ENCODE results near the gene POLR1D. TPM values are rescaled to one million over a fixed set of nuclear protein-coding genes. Genes with fewer than 3 reads are reported as not detected.

The POLR1D gene
- total RNA-seq, 4 donors from 2014 or later: 96.7 to 183 (median 132) TPM

DNA sequence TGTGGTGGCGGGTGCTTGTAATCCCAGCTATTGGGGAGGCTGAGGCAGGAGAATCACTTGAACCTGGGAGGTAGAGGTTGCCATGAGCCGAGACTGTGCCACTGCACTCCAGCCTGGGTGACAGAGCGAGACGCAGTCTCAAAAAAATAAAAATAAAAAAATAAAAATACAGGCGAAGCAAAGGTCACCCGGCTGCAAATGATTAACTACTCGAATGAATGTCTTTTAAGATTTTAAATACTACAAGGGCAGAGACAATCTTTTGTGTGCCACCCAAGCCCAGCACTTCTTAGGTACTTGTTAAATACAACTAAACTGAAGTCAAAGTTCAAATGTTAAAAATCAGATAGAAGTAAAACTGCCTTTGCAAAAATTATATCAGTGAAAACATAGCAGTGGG lies 8.1 kb upstream of the POLR1D start:
- TF ChIP-seq POLR2A (IDR thresholded peaks at IDR 0.05): no peak
- TF ChIP-seq, protein P1, sequence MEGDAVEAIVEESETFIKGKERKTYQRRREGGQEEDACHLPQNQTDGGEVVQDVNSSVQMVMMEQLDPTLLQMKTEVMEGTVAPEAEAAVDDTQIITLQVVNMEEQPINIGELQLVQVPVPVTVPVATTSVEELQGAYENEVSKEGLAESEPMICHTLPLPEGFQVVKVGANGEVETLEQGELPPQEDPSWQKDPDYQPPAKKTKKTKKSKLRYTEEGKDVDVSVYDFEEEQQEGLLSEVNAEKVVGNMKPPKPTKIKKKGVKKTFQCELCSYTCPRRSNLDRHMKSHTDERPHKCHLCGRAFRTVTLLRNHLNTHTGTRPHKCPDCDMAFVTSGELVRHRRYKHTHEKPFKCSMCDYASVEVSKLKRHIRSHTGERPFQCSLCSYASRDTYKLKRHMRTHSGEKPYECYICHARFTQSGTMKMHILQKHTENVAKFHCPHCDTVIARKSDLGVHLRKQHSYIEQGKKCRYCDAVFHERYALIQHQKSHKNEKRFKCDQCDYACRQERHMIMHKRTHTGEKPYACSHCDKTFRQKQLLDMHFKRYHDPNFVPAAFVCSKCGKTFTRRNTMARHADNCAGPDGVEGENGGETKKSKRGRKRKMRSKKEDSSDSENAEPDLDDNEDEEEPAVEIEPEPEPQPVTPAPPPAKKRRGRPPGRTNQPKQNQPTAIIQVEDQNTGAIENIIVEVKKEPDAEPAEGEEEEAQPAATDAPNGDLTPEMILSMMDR (IDR thresholded peaks at IDR 0.05): no peak
- Histone ChIP-seq H3K4me3 (no peak overlapping the region), H3K4me1 (peaks cover 1 to 28% (median 3%) of the 10 kb centered on the region in 3 donors), H3K27ac (no peak overlapping the region), H3K9me3 (peaks cover 0 to 13% (median 0%) of the 10 kb centered on the region in 3 donors), H3K36me3 (peaks cover 0 to 13% (median 0%) of the 10 kb centered on the region in 3 donors), H3K27me3 (no peaks in the 10 kb centered on the region)
- intact Hi-C loops (cut with DNase I): no loop called here
- no peak for DNase-seq
- WGBS, 2 donors: 88 to 96% methylated on average over 7 of the region's 7 CpGs

- no peak for TF ChIP-seq POLR2A (IDR thresholded peaks at IDR 0.05)
- TF ChIP-seq, protein P1 (IDR thresholded peaks at IDR 0.05): no peak
- peak overlapping the region in 1 of 4 donors; percentile 99 for H3K27ac ChIP-seq
- peaks cover 0 to 13% (median 0%) of the 10 kb centered on the region in 3 donors for H3K9me3 ChIP-seq
- 28 to 60% methylated on average over 3 of the region's 3 CpGs for WGBS, 2 donors
- no peaks in the 10 kb centered on the region for H3K27me3 ChIP-seq
- H3K36me3 ChIP-seq: peaks cover 0 to 13% (median 0%) of the 10 kb centered on the region in 3 donors
- intact Hi-C loops (cut with DNase I): no loop called here
- peaks cover 6 to 47% (median 15%) of the 10 kb centered on the region in 3 donors for H3K4me1 ChIP-seq
- H3K4me3 ChIP-seq: peak overlapping the region in 1 of 4 donors; percentile 94
- no peak for DNase-seq
Measured at GRCh38 chr13:27617881-27618321, 3.8 kb upstream of the POLR1D start.

DNA sequence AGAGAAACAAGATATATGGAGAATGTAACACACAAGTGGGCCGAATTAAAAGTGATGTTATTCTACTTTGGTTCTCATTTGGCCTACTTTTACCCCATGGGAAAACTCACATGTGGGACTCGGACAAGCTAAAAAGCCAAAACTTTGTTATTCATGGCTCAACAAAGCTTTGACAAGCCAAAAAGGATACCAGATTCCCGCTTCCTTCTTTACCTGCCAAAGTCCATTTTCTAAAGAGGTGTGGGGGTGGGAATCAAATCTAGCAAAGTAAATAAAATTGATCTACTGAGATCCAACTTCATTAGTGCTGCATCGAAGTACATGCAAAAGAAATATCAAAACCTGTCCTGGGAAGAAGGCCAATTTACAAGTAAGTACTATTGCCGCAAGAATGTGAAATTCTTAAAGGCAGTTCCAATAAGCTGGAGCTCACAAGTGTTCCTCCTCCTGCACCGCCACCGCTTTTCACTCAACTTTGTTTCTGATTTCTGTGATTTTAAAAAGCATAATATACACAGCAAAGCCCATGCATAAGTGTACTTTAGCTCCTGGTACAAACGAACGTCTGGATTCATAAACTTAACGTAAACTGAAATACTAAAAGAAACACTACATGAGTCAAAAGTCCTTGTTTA lies 2.5 kb upstream of the POLR1D start:
- H3K4me1 ChIP-seq: peaks cover 19 to 54% (median 28%) of the 10 kb centered on the region in 3 donors

GRCh38 chr13:27619728-27620376 lies 1.8 kb upstream of the POLR1D start:
- no peaks in the 10 kb centered on the region for H3K27me3 ChIP-seq

More for the DNA sequence above, 2.5 kb upstream of the POLR1D start:
- Histone ChIP-seq H3K27me3 (no peaks in the 10 kb centered on the region), H3K27ac (peak overlapping the region; percentile 95 to 99 (median 98)), H3K36me3 (peaks cover 0 to 19% (median 0%) of the 10 kb centered on the region in 3 donors), H3K4me3 (peak overlapping the region; percentile 83 to 99 (median 88)), H3K9me3 (peaks cover 0 to 12% (median 0%) of the 10 kb centered on the region in 3 donors)
- 19 to 31% methylated on average over 8 to 10 of the region's 10 CpGs for WGBS, 2 donors
- no peak for TF ChIP-seq POLR2A (IDR thresholded peaks at IDR 0.05)
- no peak for DNase-seq
- intact Hi-C loops (cut with DNase I): no loop called here

GRCh38 chr13:27620377-27621115 lies 1.1 kb upstream of the POLR1D start, which contains the start of gene LNX2:
Gene LNX2, minus strand, starts transcription at chr13:27620529. Its CDS starts 38,826 bp downstream, at chr13:27581703.
- 0% methylated on average over 15 to 17 of the region's 79 CpGs for WGBS, 2 donors
- Histone ChIP-seq H3K27me3 (no peaks in the 10 kb centered on the region), H3K4me1 (peaks cover 23 to 67% (median 36%) of the 10 kb centered on the region in 3 donors), H3K36me3 (peaks cover 0 to 13% (median 0%) of the 10 kb centered on the region in 3 donors), H3K9me3 (no peaks in the 10 kb centered on the region), H3K27ac (peak within 1 kb of the TSS; percentile 95 to 99 (median 98)), H3K4me3 (peak within 1 kb of the TSS; percentile 83 to 99 (median 88))
- peak; percentile 86 for DNase-seq
- intact Hi-C loops (cut with DNase I): no loop called here
- TF ChIP-seq POLR2A (IDR thresholded peaks at IDR 0.05): peak in 3 of 4 donors; percentile 63 to 92 (median 87)
- TF ChIP-seq, protein P1 (IDR thresholded peaks at IDR 0.05): peak in 2 of 6 experiments; percentile 0 to 2

More at GRCh38 chr13:27619728-27620376, 1.8 kb upstream of the POLR1D start:
- TF ChIP-seq, protein P1 (IDR thresholded peaks at IDR 0.05): peak in 5 of 6 experiments; percentile 22 to 55 (median 33)
- TF ChIP-seq POLR2A (IDR thresholded peaks at IDR 0.05): no peak
- WGBS, 2 donors: 1 to 2% methylated on average over 5 to 16 of the region's 47 CpGs
- H3K36me3 ChIP-seq: peaks cover 0 to 19% (median 0%) of the 10 kb centered on the region in 3 donors
- intact Hi-C loops (cut with DNase I): no loop called here
- H3K9me3 ChIP-seq: peaks cover 0 to 5% (median 0%) of the 10 kb centered on the region in 3 donors
- peaks cover 23 to 60% (median 34%) of the 10 kb centered on the region in 3 donors for H3K4me1 ChIP-seq
- DNase-seq: no peak
- H3K27ac ChIP-seq: peak overlapping the region; percentile 95 to 99 (median 98)
- H3K4me3 ChIP-seq: peak overlapping the region; percentile 83 to 99 (median 88)

Measured in esophagus squamous epithelium (tissue), 5 donors.